ENCODE results near the gene KCNQ1. TPM values are rescaled to one million over a fixed set of nuclear protein-coding genes. Genes with fewer than 3 reads are reported as not detected.

The KCNQ1 gene
- total and polyA plus RNA-seq, 2 experiments from 2014 or later = 0.45 to 0.87 TPM

DNA sequence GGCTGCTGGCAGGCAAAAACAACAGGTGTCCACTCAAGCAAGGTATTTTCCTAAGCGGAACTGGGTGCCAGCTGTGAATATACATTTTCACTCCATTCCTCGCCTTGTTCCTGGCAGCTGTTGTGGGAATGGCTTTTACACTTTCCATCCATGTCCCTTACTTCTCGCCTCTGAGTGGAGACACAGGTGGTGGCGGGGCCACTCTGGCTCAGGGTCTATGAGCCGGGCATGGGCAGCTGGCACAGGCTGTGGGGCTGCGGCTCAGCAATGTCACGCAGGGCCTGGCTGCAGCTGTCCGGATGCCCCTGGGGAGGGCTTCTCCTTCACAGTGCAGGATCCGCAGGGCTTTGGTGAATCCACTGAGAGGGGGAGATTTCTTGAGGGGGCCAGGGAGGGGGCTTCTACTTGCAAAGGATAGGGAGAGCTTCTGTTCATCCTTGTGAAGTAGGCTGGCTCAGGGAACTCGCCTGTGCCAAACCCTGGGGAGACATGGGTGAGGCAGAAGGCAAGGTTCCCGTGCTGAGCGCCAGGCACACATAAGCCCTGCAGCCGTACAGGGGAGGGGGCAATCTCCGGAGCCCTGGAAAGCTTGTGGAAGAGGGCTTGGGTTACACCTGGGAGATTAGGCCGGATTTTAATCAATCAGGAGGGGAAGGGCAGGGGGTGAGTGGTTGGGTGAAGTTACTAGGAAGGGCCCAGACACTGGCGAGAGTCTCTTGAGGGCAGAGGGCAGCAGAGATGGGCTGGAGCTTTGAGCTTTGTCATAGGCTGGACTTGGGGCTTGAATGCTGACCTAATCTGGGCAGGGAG lies 209.3 kb downstream of the KCNQ1 start (continued):
- TF ChIP-seq, protein P1, sequence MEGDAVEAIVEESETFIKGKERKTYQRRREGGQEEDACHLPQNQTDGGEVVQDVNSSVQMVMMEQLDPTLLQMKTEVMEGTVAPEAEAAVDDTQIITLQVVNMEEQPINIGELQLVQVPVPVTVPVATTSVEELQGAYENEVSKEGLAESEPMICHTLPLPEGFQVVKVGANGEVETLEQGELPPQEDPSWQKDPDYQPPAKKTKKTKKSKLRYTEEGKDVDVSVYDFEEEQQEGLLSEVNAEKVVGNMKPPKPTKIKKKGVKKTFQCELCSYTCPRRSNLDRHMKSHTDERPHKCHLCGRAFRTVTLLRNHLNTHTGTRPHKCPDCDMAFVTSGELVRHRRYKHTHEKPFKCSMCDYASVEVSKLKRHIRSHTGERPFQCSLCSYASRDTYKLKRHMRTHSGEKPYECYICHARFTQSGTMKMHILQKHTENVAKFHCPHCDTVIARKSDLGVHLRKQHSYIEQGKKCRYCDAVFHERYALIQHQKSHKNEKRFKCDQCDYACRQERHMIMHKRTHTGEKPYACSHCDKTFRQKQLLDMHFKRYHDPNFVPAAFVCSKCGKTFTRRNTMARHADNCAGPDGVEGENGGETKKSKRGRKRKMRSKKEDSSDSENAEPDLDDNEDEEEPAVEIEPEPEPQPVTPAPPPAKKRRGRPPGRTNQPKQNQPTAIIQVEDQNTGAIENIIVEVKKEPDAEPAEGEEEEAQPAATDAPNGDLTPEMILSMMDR (conservative IDR thresholded peaks at IDR 0.05; ENCODE audit: low read depth in 2 of 2) = no peak
- TF ChIP-seq EZH2phosphoT487 (IDR thresholded peaks at IDR 0.05; ENCODE audit: unreplicated experiment) = no peak

- peaks cover 95% of the 10 kb centered on the region for H3K36me3 Mint-ChIP-seq (ENCODE audit: low read depth)
- TF ChIP-seq STAT1 (IDR thresholded peaks at IDR 0.05; ENCODE audit: unreplicated experiment) (no peak), EZH2phosphoT487 (IDR thresholded peaks at IDR 0.05; ENCODE audit: unreplicated experiment) (no peak), CREB1 (CRISPR knock-in tag; IDR thresholded peaks at IDR 0.05; ENCODE audit: low read depth) (no peak), ETS1 (IDR thresholded peaks at IDR 0.05) (no peak), NANOG (IDR thresholded peaks at IDR 0.05; ENCODE audit: borderline replicate concordance) (no peak), ZNF114 (CRISPR knock-in tag; IDR thresholded peaks at IDR 0.05) (no peak), EZH2 (IDR thresholded peaks at IDR 0.05; ENCODE audit: low read depth, unreplicated experiment) (no peak)
- TF ChIP-seq, protein P1 (conservative IDR thresholded peaks at IDR 0.05; ENCODE audit: low read depth in 2 of 2) = no peak
- TF ChIP-seq, protein P2, sequence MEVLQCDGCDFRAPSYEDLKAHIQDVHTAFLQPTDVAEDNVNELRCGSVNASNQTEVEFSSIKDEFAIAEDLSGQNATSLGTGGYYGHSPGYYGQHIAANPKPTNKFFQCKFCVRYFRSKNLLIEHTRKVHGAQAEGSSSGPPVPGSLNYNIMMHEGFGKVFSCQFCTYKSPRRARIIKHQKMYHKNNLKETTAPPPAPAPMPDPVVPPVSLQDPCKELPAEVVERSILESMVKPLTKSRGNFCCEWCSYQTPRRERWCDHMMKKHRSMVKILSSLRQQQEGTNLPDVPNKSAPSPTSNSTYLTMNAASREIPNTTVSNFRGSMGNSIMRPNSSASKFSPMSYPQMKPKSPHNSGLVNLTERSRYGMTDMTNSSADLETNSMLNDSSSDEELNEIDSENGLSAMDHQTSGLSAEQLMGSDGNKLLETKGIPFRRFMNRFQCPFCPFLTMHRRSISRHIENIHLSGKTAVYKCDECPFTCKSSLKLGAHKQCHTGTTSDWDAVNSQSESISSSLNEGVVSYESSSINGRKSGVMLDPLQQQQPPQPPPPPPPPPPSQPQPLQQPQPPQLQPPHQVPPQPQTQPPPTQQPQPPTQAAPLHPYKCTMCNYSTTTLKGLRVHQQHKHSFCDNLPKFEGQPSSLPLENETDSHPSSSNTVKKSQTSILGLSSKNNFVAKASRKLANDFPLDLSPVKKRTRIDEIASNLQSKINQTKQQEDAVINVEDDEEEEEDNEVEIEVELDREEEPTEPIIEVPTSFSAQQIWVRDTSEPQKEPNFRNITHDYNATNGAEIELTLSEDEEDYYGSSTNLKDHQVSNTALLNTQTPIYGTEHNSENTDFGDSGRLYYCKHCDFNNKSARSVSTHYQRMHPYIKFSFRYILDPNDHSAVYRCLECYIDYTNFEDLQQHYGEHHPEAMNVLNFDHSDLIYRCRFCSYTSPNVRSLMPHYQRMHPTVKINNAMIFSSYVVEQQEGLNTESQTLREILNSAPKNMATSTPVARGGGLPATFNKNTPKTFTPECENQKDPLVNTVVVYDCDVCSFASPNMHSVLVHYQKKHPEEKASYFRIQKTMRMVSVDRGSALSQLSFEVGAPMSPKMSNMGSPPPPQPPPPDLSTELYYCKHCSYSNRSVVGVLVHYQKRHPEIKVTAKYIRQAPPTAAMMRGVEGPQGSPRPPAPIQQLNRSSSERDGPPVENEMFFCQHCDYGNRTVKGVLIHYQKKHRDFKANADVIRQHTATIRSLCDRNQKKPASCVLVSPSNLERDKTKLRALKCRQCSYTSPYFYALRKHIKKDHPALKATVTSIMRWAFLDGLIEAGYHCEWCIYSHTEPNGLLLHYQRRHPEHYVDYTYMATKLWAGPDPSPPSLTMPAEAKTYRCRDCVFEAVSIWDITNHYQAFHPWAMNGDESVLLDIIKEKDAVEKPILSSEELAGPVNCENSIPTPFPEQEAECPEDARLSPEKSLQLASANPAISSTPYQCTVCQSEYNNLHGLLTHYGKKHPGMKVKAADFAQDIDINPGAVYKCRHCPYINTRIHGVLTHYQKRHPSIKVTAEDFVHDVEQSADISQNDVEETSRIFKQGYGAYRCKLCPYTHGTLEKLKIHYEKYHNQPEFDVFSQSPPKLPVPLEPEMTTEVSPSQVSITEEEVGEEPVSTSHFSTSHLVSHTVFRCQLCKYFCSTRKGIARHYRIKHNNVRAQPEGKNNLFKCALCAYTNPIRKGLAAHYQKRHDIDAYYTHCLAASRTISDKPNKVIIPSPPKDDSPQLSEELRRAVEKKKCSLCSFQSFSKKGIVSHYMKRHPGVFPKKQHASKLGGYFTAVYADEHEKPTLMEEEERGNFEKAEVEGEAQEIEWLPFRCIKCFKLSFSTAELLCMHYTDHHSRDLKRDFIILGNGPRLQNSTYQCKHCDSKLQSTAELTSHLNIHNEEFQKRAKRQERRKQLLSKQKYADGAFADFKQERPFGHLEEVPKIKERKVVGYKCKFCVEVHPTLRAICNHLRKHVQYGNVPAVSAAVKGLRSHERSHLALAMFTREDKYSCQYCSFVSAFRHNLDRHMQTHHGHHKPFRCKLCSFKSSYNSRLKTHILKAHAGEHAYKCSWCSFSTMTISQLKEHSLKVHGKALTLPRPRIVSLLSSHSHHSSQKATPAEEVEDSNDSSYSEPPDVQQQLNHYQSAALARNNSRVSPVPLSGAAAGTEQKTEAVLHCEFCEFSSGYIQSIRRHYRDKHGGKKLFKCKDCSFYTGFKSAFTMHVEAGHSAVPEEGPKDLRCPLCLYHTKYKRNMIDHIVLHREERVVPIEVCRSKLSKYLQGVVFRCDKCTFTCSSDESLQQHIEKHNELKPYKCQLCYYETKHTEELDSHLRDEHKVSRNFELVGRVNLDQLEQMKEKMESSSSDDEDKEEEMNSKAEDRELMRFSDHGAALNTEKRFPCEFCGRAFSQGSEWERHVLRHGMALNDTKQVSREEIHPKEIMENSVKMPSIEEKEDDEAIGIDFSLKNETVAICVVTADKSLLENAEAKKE (CRISPR knock-in tag; IDR thresholded peaks at IDR 0.05) = no peak
Observed at GRCh38 chr11:2655016-2655719, 210.4 kb downstream of the KCNQ1 start.

More at GRCh38 chr11:2655016-2655719, 210.4 kb downstream of the KCNQ1 start:
- no peak for DNase-seq (ENCODE audit: low spot score)
- ATAC-seq = no peak
- H3K4me3 Mint-ChIP-seq = no peak overlapping the region
- no peaks in the 10 kb centered on the region for H3F3A ChIP-seq (replicated peaks; ENCODE audit: low read depth)
- H3K4me3 ChIP-seq = no peak overlapping the region
- no peaks in the 10 kb centered on the region; the same call in 1 of the 3 replicates for H3K4me1 Mint-ChIP-seq
- H3K4me2 ChIP-seq = no peak overlapping the region
- no peak overlapping the region for H3K27ac ChIP-seq (ENCODE audit: low read depth)
- H3K9me3 Mint-ChIP-seq = peaks cover 99% of the 10 kb centered on the region
- H3K27ac Mint-ChIP-seq = no peak overlapping the region
- H3K27me3 ChIP-seq (ENCODE audit: insufficient read depth) = peaks cover 98% of the 10 kb centered on the region
- H2AFZ ChIP-seq = no peak overlapping the region
- H3K4me1 ChIP-seq (ENCODE audit: insufficient read depth) = no peaks in the 10 kb centered on the region
- H3K79me2 ChIP-seq (replicated peaks; ENCODE audit: insufficient read depth) = no peaks in the 10 kb centered on the region
- no peaks in the 10 kb centered on the region for H3K9me2 ChIP-seq (ENCODE audit: insufficient read depth)
- no peaks in the 10 kb centered on the region for H4K20me1 ChIP-seq (replicated peaks; ENCODE audit: insufficient read depth)
- H3K36me3 ChIP-seq (ENCODE audit: insufficient read depth) = peaks cover 11% of the 10 kb centered on the region; the same call in 1 of the 2 replicates
- H3K27me3 Mint-ChIP-seq (ENCODE audit: insufficient read depth, low read depth, poor library complexity) = peaks cover 76% of the 10 kb centered on the region

All from GM23338 (cell line).